ENCODE results near the gene ZNF664. TPM values are rescaled to one million over a fixed set of nuclear protein-coding genes. Genes with fewer than 3 reads are reported as not detected.

ZNF664 gene
- total RNA-seq, 1 experiment from 2014 or later, result 87.6 TPM

GRCh38 chr12:124013073-124013472 lies 40.1 kb downstream of the ZNF664 start:
- Histone ChIP-seq H2AFZ (no peak overlapping the region), H3K27me3 (ENCODE audit: insufficient read depth, low read depth) (no peaks in the 10 kb centered on the region), H3K36me3 (ENCODE audit: low read depth) (peaks cover 14% of the 10 kb centered on the region), H4K20me1 (ENCODE audit: insufficient read depth) (0 out of 2 replicates have a peak, but pooled peaks cover 2% of the 10 kb centered on the region), H3F3A (ENCODE audit: insufficient read depth, low read depth) (no peaks in the 10 kb centered on the region), H3K4me3 (no peak overlapping the region), H3K9me3 (ENCODE audit: insufficient read depth, low read depth) (no peaks in the 10 kb centered on the region), H3K4me1 (replicated peaks; ENCODE audit: insufficient read depth) (no peaks in the 10 kb centered on the region), H3K79me2 (ENCODE audit: low read depth) (no peaks in the 10 kb centered on the region), H3K27ac (no peak overlapping the region), H3K9me2 (ENCODE audit: insufficient read depth) (no peaks in the 10 kb centered on the region), H3K4me2 (no peak overlapping the region)
- TF ChIP-seq CTCF (conservative IDR thresholded peaks at IDR 0.05), result no peak
- no peak for TF ChIP-seq EZH2 (IDR thresholded peaks at IDR 0.05; ENCODE audit: low read depth)
- BruUV-seq (replicated peaks), result no TSS peak
- intact Hi-C loops (cut with micrococcal nuclease; ENCODE audit: unreplicated experiment), result no loop called here
- CTCF ChIA-PET, result no interaction called here
- DNase-seq, result no peak
- POLR2A ChIA-PET (ENCODE audit: unreplicated experiment), result no interaction called here

- CTCF ChIA-PET, result no interaction called here
- peaks cover 14% of the 10 kb centered on the region for H3K36me3 ChIP-seq (ENCODE audit: low read depth)
- H3K4me2 ChIP-seq, result no peak overlapping the region
- H3K4me1 ChIP-seq (replicated peaks; ENCODE audit: insufficient read depth), result no peaks in the 10 kb centered on the region
- no peaks in the 10 kb centered on the region for H3K9me3 ChIP-seq (ENCODE audit: insufficient read depth, low read depth)
- H3K27me3 ChIP-seq (ENCODE audit: insufficient read depth, low read depth), result no peaks in the 10 kb centered on the region
- intact Hi-C loops (cut with micrococcal nuclease; ENCODE audit: unreplicated experiment), result no loop called here
- no peak overlapping the region for H3K27ac ChIP-seq
- no peaks in the 10 kb centered on the region for H3K9me2 ChIP-seq (ENCODE audit: insufficient read depth)
- no peak overlapping the region for H2AFZ ChIP-seq
- no peak for DNase-seq
- H3K4me3 ChIP-seq, result no peak overlapping the region
- no peaks in the 10 kb centered on the region for H3F3A ChIP-seq (ENCODE audit: insufficient read depth, low read depth)
- BruUV-seq (replicated peaks), result no TSS peak
- POLR2A ChIA-PET (ENCODE audit: unreplicated experiment), result no interaction called here
- no peak for TF ChIP-seq CTCF (conservative IDR thresholded peaks at IDR 0.05)
- no peak for TF ChIP-seq EZH2 (IDR thresholded peaks at IDR 0.05; ENCODE audit: low read depth)
- no peaks in the 10 kb centered on the region for H4K20me1 ChIP-seq (ENCODE audit: insufficient read depth)
- H3K79me2 ChIP-seq (ENCODE audit: low read depth), result no peaks in the 10 kb centered on the region
Observed at GRCh38 chr12:124015494-124016461, 42.8 kb downstream of the ZNF664 start.

- H3K4me1 ChIP-seq (replicated peaks; ENCODE audit: insufficient read depth), result no peaks in the 10 kb centered on the region
- ChIA-PET CTCF (no interaction called here), POLR2A (ENCODE audit: unreplicated experiment) (interaction anchor here (0.6 kb wide), 1 partner anchor 98 kb away, joined by 3 read pairs; no protein-coding TSS in a partner anchor)
- intact Hi-C loops (cut with micrococcal nuclease; ENCODE audit: unreplicated experiment), result no loop called here
- no peaks in the 10 kb centered on the region for H3F3A ChIP-seq (ENCODE audit: insufficient read depth, low read depth)
- no peak overlapping the region for H3K27ac ChIP-seq
- no peak for TF ChIP-seq EZH2 (IDR thresholded peaks at IDR 0.05; ENCODE audit: low read depth)
- no peak for TF ChIP-seq CTCF (conservative IDR thresholded peaks at IDR 0.05)
- H3K79me2 ChIP-seq (ENCODE audit: low read depth), result no peaks in the 10 kb centered on the region
- H4K20me1 ChIP-seq (ENCODE audit: insufficient read depth), result no peaks in the 10 kb centered on the region
- H2AFZ ChIP-seq, result no peak overlapping the region
- no peak overlapping the region for H3K4me3 ChIP-seq
- peaks cover 7% of the 10 kb centered on the region; the same call in 1 of the 2 replicates for H3K36me3 ChIP-seq (ENCODE audit: low read depth)
- H3K9me3 ChIP-seq (ENCODE audit: insufficient read depth, low read depth), result no peaks in the 10 kb centered on the region
- no peak overlapping the region for H3K4me2 ChIP-seq
- no peaks in the 10 kb centered on the region for H3K9me2 ChIP-seq (ENCODE audit: insufficient read depth)
- no peak for DNase-seq
- no TSS peak for BruUV-seq (replicated peaks)
- H3K27me3 ChIP-seq (ENCODE audit: insufficient read depth, low read depth), result no peaks in the 10 kb centered on the region
Observed at GRCh38 chr12:124017064-124017463, 44.0 kb downstream of the ZNF664 start.
